Spleen (tissue), 11 donors: Measurements from ENCODE around the gene ASB10. TPM values are rescaled to one million over a fixed set of nuclear protein-coding genes. Genes with fewer than 3 reads are reported as not detected.

Experiments
- DNase-seq: peaks from one replicate; pipeline ENCODE4 v3.0.0-alpha.2; 2020
- H3K27ac ChIP-seq, 8 donors: fragments of 200-600 bp; sonication (generic) in 7 of 8; 1 replicate in 4 of 8; 2 replicates in 4 of 8; pipeline versions ENCODE4 v1.5.0 to v1.8.0; 2016 to 2021; ENCODE audit warnings: inconsistent platforms in 4 of 8, mild to moderate bottlenecking in 4 of 8, moderate library complexity in 1 of 8
- H3K27me3 ChIP-seq, 7 donors: fragments of 200-600 bp; sonication (generic) in 6 of 7; replicated peaks in 1 of 7; 1 replicate in 4 of 7; 2 replicates in 3 of 7; pipeline versions ENCODE4 v1.5.0 to v1.8.0; 2016 to 2021; ENCODE audit warnings: inconsistent platforms in 3 of 7, mild to moderate bottlenecking in 1 of 7
- H3K36me3 ChIP-seq, 6 donors: fragments of 200-600 bp; sonication (generic) in 5 of 6; 1 replicate in 4 of 6; 2 replicates in 2 of 6; pipeline versions ENCODE4 v1.5.0 to v1.8.0; 2016 to 2021; ENCODE audit warnings: inconsistent platforms in 2 of 6
- H3K4me1 ChIP-seq, 6 donors: fragments of 200-600 bp; sonication (generic) in 5 of 6; 1 replicate in 3 of 6; 2 replicates in 3 of 6; pipeline versions ENCODE4 v1.5.0 to v1.8.0; 2016 to 2021; ENCODE audit warnings: inconsistent platforms in 3 of 6
- H3K4me3 ChIP-seq, 8 donors: fragments of 200-600 bp; sonication (generic) in 7 of 8; 1 replicate in 4 of 8; 2 replicates in 4 of 8; pipeline versions ENCODE4 v1.5.0 to v1.8.0; 2016 to 2021; ENCODE audit warnings: inconsistent platforms in 4 of 8, mild to moderate bottlenecking in 4 of 8, moderate library complexity in 2 of 8
- H3K9me3 ChIP-seq, 8 donors: fragments of 200-600 bp; sonication (generic) in 7 of 8; 1 replicate in 4 of 8; 2 replicates in 4 of 8; pipeline versions ENCODE4 v1.5.0 to v1.8.0; 2016 to 2021; ENCODE audit warnings: inconsistent platforms in 4 of 8
- CTCF ChIP-seq, 11 experiments: fragments of 200-600 bp in 7 of 11; fragments of 450-650 bp in 4 of 11; sonication (generic) in 4 of 11; IDR thresholded peaks in 8 of 11; conservative IDR thresholded peaks in 3 of 11; 1 replicate in 7 of 11; 2 replicates in 4 of 11; pipeline versions ENCODE4 v1.4.0 to v1.8.0; 2016 to 2021; ENCODE audit warnings: antibody characterized with exemption in 11 of 11, inconsistent platforms in 4 of 11, mild to moderate bottlenecking in 1 of 11
- POLR2A ChIP-seq, 3 donors: fragments of 450-650 bp; IDR thresholded peaks; one replicate each; pipeline ENCODE4 v1.5.1; 2017; ENCODE audit warnings: antibody characterized with exemption in 3 of 3, mild to moderate bottlenecking in 1 of 3
- POLR2AphosphoS5 ChIP-seq, 3 donors: sonication (generic); formaldehyde crosslinking; IDR thresholded peaks; one replicate each; pipeline ENCODE4 v1.5.1; 2017; ENCODE audit warnings: antibody characterized with exemption in 3 of 3
- WGBS, 5 donors: extraction: QIAGEN DNeasy Blood & Tissue Kit in 3 of 5; methylation state at CpG; one replicate each; pipeline versions ENCODE4 v1.1.5 to v1.1.7; 2013 to 2018; 5-methylcytosine and 5-hydroxymethylcytosine counted together
- intact Hi-C: fragments of 100-400 bp; cut with DNase I; formaldehyde crosslinking; loops from one replicate; pipeline ENCODE4 v1.15.0; 2023; ENCODE audit warnings: low total_unique reads
- polyA plus RNA-seq, 3 donors: library from polyadenylated mRNA; stranded (reverse); fragments of 200-250 nt; gene quantifications; one replicate each; pipeline ENCODE4 v1.2.1, GENCODE V29; 2013
- total RNA-seq, 7 donors: library from RNA; depleted of rRNA in 3 of 7; stranded (reverse); fragments of >200 nt in 3 of 7; fragmentation: NEBNext Ultra II Directional in 4 of 7; extraction: Animal tissue kit (Norgen Biotek cat#: 25700) in 4 of 7; gene quantifications; one replicate each; pipeline versions ENCODE4 v1.1.0 to v1.2.1, GENCODE V29; 2016 to 2021
- donor health status: healthy with polysubstance abuse.
- donor health status: DM: no; HTN: no; CAD: no; lungs with moderate emphysema.
- donor health status: DM: no; HTN: no; CAD: no.
- donor health status: Bipolar disorder and iron deficiency.
- donor health status: healthy.
- donor health status: DM: no; HTN: no; CAD: no.
- donor health status: DM: yes; HTN: yes; CAD: no.

Gene ASB10
- total and polyA plus RNA-seq, 10 donors = not detected

GRCh38 chr7:151175793-151176311 is 11.2 kb downstream of the ASB10 start:
- Histone ChIP-seq H3K36me3 (no peaks in the 10 kb centered on the region), H3K9me3 (peaks cover 0 to 3% (median 0%) of the 10 kb centered on the region in 8 donors), H3K4me3 (no peak overlapping the region), H3K27ac (no peak overlapping the region), H3K27me3 (peaks cover 0 to 80% (median 18%) of the 10 kb centered on the region in 7 donors), H3K4me1 (peaks cover 0 to 9% (median 0%) of the 10 kb centered on the region in 6 donors)
- TF ChIP-seq POLR2A (IDR thresholded peaks at IDR 0.05) = no peak
- TF ChIP-seq POLR2AphosphoS5 (IDR thresholded peaks at IDR 0.05) = no peak
- TF ChIP-seq CTCF (IDR thresholded peaks at IDR 0.05 in 8 of 11, conservative IDR thresholded peaks at IDR 0.05 in 3 of 11) = no peak
- intact Hi-C loops = no loop called here
- no peak for DNase-seq
- 80 to 88% (median 83%) methylated on average over 19 to 23 of the region's 23 CpGs for WGBS, 5 donors

- H3K9me3 ChIP-seq = peaks cover 0 to 3% (median 0%) of the 10 kb centered on the region in 8 donors
- peaks cover 0 to 9% (median 0%) of the 10 kb centered on the region in 6 donors for H3K4me1 ChIP-seq
- 75 to 82% (median 79%) methylated on average over 16 of the region's 16 CpGs for WGBS, 5 donors
- no peak for TF ChIP-seq POLR2A (IDR thresholded peaks at IDR 0.05)
- TF ChIP-seq POLR2AphosphoS5 (IDR thresholded peaks at IDR 0.05) = no peak
- H3K27me3 ChIP-seq = peaks cover 0 to 84% (median 18%) of the 10 kb centered on the region in 7 donors
- DNase-seq = no peak
- H3K4me3 ChIP-seq = no peak overlapping the region
- H3K27ac ChIP-seq = no peak overlapping the region
- no peaks in the 10 kb centered on the region for H3K36me3 ChIP-seq
- intact Hi-C loops = no loop called here
Measured at GRCh38 chr7:151175047-151175792, 11.8 kb downstream of the ASB10 start.

DNA sequence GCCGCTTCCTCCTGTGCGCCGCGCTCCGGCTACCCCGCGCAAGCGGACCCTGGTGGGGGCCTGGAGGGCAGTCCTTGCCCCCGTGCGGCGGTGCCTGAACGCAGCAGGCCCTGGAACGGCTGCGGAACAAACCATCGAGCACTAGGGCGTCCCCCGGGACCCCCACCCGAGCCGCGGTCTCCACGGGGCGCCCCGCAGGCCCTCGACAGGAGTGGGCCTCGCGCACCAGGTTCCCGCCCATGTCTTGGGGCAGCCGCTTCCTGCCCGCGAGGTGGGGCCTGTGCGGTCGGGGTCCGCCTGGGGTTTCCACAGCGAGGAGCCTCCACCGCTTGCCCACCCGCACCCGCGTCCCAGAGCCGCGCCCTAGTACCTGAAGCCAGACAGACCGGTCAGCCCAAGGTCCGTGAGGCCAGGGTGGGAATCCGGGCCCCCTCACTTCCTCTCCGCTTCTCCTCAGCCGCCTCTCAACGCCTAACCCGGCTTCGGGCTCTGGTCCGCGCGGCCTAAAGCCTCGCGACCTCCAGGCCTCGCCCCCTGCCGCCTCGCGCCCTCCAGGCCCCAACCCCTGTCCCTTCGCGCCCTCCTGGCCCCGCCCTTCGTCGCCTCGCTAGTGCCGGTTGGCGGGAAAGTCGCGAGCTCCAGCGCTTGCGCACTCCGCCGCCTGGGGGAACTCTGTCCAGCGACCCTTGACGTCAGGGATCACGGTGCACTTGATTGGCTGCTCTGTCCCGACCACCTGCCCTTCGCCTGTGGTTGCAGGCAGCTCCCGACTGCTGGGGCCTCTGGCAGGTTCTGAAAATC is 12.6 kb downstream of the ASB10 start:
- peak in 1 of 3 donors; percentile 24 for TF ChIP-seq POLR2AphosphoS5 (IDR thresholded peaks at IDR 0.05)
- no peak for TF ChIP-seq CTCF (IDR thresholded peaks at IDR 0.05 in 8 of 11, conservative IDR thresholded peaks at IDR 0.05 in 3 of 11)
- 57 to 69% (median 65%) methylated on average over 67 to 77 of the region's 77 CpGs for WGBS, 5 donors
- Histone ChIP-seq H3K27ac (no peak overlapping the region), H3K4me1 (peaks cover 0 to 9% (median 0%) of the 10 kb centered on the region in 6 donors), H3K4me3 (no peak overlapping the region), H3K9me3 (peaks cover 0 to 3% (median 0%) of the 10 kb centered on the region in 8 donors), H3K36me3 (no peaks in the 10 kb centered on the region), H3K27me3 (peaks cover 0 to 92% (median 18%) of the 10 kb centered on the region in 7 donors)
- intact Hi-C loops = loop anchor here (5.0 kb wide), 1 partner anchor 47 kb away; no protein-coding TSS in a partner anchor
- DNase-seq = peak; percentile 75

DNA sequence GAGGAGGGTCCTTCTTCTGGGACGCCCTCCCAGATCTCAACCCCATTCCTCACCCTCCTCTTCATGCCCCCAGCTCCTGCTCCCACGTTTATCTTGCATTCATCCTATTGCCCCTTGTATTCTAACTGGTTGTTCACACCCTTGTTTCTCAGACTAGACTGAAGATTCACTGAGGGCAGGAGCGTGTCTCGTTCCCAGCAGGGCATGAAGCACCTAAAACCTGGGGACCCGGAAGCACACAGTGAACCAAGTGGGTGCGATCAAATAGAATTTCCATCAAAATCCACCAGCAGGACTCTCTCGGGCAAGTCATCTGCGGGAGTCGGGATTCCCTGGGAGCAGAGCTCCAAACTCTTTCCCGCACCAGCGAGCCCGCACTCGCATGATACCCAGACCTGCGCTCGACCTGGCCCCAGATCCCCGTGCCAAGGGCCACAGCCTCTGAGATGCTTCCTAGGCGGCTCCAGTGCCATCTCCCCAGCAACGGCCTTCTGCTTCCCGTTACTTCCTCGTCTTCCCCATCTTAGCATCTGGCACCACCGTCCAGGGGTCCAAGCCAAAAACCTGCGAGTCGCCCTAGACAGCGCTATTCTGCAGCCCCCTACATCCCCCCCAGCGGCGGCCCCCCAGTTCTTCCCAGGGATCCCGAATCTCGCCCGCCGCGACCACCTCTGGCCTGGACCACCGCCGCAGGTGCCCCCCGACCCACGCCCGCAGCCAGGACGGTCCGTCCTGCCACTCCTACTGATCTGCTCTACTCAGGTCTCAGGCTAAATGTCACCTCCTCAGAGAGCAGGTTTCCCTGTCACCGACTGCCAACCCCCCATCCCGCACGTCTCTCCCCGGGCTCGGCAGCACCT is 13.4 kb downstream of the ASB10 start:
- 85 to 89% (median 88%) methylated on average over 39 to 43 of the region's 43 CpGs for WGBS, 5 donors
- Histone ChIP-seq H3K27me3 (peaks cover 0 to 94% (median 21%) of the 10 kb centered on the region in 7 donors), H3K4me1 (peaks cover 0 to 9% (median 0%) of the 10 kb centered on the region in 6 donors), H3K36me3 (no peaks in the 10 kb centered on the region), H3K27ac (no peak overlapping the region), H3K9me3 (peaks cover 0 to 3% (median 0%) of the 10 kb centered on the region in 8 donors), H3K4me3 (no peak overlapping the region)
- TF ChIP-seq POLR2A (IDR thresholded peaks at IDR 0.05) (no peak), CTCF (IDR thresholded peaks at IDR 0.05 in 8 of 11, conservative IDR thresholded peaks at IDR 0.05 in 3 of 11) (no peak)
- intact Hi-C loops = loop anchor here (5.0 kb wide), 1 partner anchor 46 kb away; no protein-coding TSS in a partner anchor
- no peak for DNase-seq
